ENCODE data around the gene CTXND1. TPM values are rescaled to one million over a fixed set of nuclear protein-coding genes. Genes with fewer than 3 reads are reported as not detected.

The CTXND1 gene
- total RNA-seq, 1 experiment from 2014 or later: not detected

GRCh38 chr15:80242802-80243201 is 9.2 kb downstream of the CTXND1 start:
- Histone ChIP-seq H3K79me2 (ENCODE audit: insufficient read depth, low read length) (no peaks in the 10 kb centered on the region), H3K18ac (ENCODE audit: insufficient read length, low read depth, low read length) (no peak overlapping the region), H2BK15ac (ENCODE audit: low read depth, low read length) (no peak overlapping the region), H3K4me1 (ENCODE audit: insufficient read depth, low read length) (no peaks in the 10 kb centered on the region), H2BK12ac (ENCODE audit: insufficient read length, low read depth, low read length) (no peak overlapping the region), H3K56ac (ENCODE audit: insufficient read length, low read depth, low read length) (no peak overlapping the region), H2BK20ac (ENCODE audit: low read depth, low read length, poor library complexity, severe bottlenecking) (no peak overlapping the region), H3K23me2 (ENCODE audit: insufficient read length, low read depth, low read length, poor library complexity, severe bottlenecking) (no peaks in the 10 kb centered on the region), H4K91ac (ENCODE audit: insufficient read length, low read depth, low read length) (no peak overlapping the region), H2BK5ac (ENCODE audit: insufficient read length, low read length) (no peak overlapping the region), H3K9ac (ENCODE audit: extremely low read depth, insufficient read length, low read length) (no peak overlapping the region), H3K27ac (ENCODE audit: insufficient read length, low read depth, low read length) (no peak overlapping the region), H3K27me3 (ENCODE audit: insufficient read depth, low read length) (no peaks in the 10 kb centered on the region), H3T11ph (ENCODE audit: low read length) (no peak overlapping the region), H2BK120ac (ENCODE audit: low read depth, low read length, poor library complexity, severe bottlenecking) (no peak overlapping the region), H3K9me3 (ENCODE audit: control insufficient read depth, low read depth, low read length) (no peaks in the 10 kb centered on the region), H4K20me1 (ENCODE audit: control insufficient read depth, insufficient read depth, insufficient read length) (no peaks in the 10 kb centered on the region), H4K5ac (ENCODE audit: insufficient read length, low read depth, low read length) (no peak overlapping the region), H3K4me2 (ENCODE audit: insufficient read depth, insufficient read length, low read length) (no peak overlapping the region), H2AFZ (ENCODE audit: low read length) (no peak overlapping the region), H3K23ac (ENCODE audit: insufficient read length, low read depth, low read length) (no peak overlapping the region), H2AK5ac (ENCODE audit: insufficient read length, low read length) (no peak overlapping the region), H3K79me1 (ENCODE audit: insufficient read depth, low read depth, low read length, poor library complexity, severe bottlenecking) (no peaks in the 10 kb centered on the region), H3K14ac (ENCODE audit: insufficient read depth, low read length) (no peak overlapping the region), H3K4ac (ENCODE audit: low read depth, low read length) (no peak overlapping the region), H4K8ac (replicated peaks; ENCODE audit: insufficient read length, low read depth, low read length) (no peak overlapping the region)
- Mint-ChIP-seq H3K4me3 (no peak overlapping the region), H3K27me3 (ENCODE audit: low read depth) (peaks cover 28% of the 10 kb centered on the region), H3K9me3 (no peaks in the 10 kb centered on the region), H3K27ac (no peak overlapping the region), H3K36me3 (ENCODE audit: insufficient read depth in 1 of 3, low read depth in 3 of 3) (no peaks in the 10 kb centered on the region), H3K4me1 (peaks cover 17 to 22% of the 10 kb centered on the region in 2 experiments)
- DNase-seq: no peak
- WGBS (ENCODE audit: extremely low coverage, insufficient read length, low lambda C conversion rate): no CpG with 5 or more reads among the region's 3 CpGs
- no peak for TF ChIP-seq CTCF (conservative IDR thresholded peaks at IDR 0.05)
